ENCODE data around the gene PPIL3.

The PPIL3 gene

GRCh38 chr2:200888704-200889625 is at the start of gene PPIL3, which contains the start of gene NIF3L1:
TSS of gene PPIL3 (minus strand) at chr2:200889077. CDS start at chr2:200887615, 1,462 bp downstream.
TSS of gene NIF3L1 (plus strand) at chr2:200889371. CDS start at chr2:200891944, 2,573 bp downstream.
- peak; percentile 99 for DNase-seq (ENCODE audit: low read depth)
- TF ChIP-seq CTCF (IDR thresholded peaks at IDR 0.05; ENCODE audit: insufficient read depth, low read depth, low read length, missing control alignments): no peak
- H3K4me3 ChIP-seq (ENCODE audit: low read depth, low read length): peak within 1 kb of the TSS; percentile 86

GRCh38 chr2:200930947-200931626 is 42.2 kb upstream of the PPIL3 start:
- no peak for TF ChIP-seq CTCF (IDR thresholded peaks at IDR 0.05; ENCODE audit: insufficient read depth, low read depth, low read length, missing control alignments)
- no peak for DNase-seq (ENCODE audit: low read depth)

GRCh38 chr2:200929334-200930249 is 40.7 kb upstream of the PPIL3 start:
- no peak for TF ChIP-seq CTCF (IDR thresholded peaks at IDR 0.05; ENCODE audit: insufficient read depth, low read depth, low read length, missing control alignments)
- H3K4me3 ChIP-seq (ENCODE audit: low read depth, low read length): no peak overlapping the region
- no peak for DNase-seq (ENCODE audit: low read depth)

More at GRCh38 chr2:200930947-200931626, 42.2 kb upstream of the PPIL3 start:
- no peak overlapping the region for H3K4me3 ChIP-seq (ENCODE audit: low read depth, low read length)

DNA sequence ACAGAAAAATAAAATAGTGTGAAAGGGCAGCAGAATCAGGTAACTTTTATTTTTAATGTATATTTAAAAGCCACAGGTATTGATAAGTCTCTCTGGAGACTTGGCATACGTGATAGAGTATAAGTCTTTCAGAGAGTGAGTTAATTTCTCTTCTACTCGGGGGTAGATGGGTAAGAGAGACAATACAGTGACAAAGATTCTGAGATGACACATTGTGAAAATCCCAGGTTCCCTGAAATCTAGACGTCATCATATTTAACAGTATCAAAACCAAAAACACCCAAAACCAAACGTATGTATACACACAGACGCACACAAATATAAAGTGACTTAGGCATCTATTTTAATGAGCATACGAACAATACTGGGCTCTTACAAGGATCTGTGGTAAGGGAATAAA is 33.6 kb upstream of the PPIL3 start:
- H3K4me3 ChIP-seq (ENCODE audit: low read depth, low read length): no peak overlapping the region
- no peak for TF ChIP-seq CTCF (IDR thresholded peaks at IDR 0.05; ENCODE audit: insufficient read depth, low read depth, low read length, missing control alignments)
- no peak for DNase-seq (ENCODE audit: low read depth)

- no peak for DNase-seq (ENCODE audit: low read depth)
- H3K4me3 ChIP-seq (ENCODE audit: low read depth, low read length): no peak overlapping the region
- no peak for TF ChIP-seq CTCF (IDR thresholded peaks at IDR 0.05; ENCODE audit: insufficient read depth, low read depth, low read length, missing control alignments)
Observed at GRCh38 chr2:200913654-200914053, 24.8 kb upstream of the PPIL3 start.

GRCh38 chr2:200909958-200910357 is 21.1 kb upstream of the PPIL3 start:
- no peak for DNase-seq (ENCODE audit: low read depth)
- TF ChIP-seq CTCF (IDR thresholded peaks at IDR 0.05; ENCODE audit: insufficient read depth, low read depth, low read length, missing control alignments): no peak
- no peak overlapping the region for H3K4me3 ChIP-seq (ENCODE audit: low read depth, low read length)
